GM18517 (cell line): ENCODE measurements around the gene CDHR1.
"Not testable (repeated sequence)": the region's sequence is repeated elsewhere in the genome, so short reads cannot be mapped to it uniquely, and the experiment has no call there.

Experiments used
- ATAC-seq: cut with Tn5 transposase; IDR thresholded peaks from one replicate; pipeline ENCODE4 v1.9.1; 2021; ENCODE audit warnings: mild to moderate bottlenecking, moderate library complexity; ENCODE audit not compliant: unreplicated experiment

CDHR1 gene

GRCh38 chr10:84173501-84173929 lies 20.8 kb upstream of the CDHR1 start, which contains the start of gene GPR15LG:
Gene GPR15LG (plus strand): TSS chr10:84173801. CDS start chr10:84173852, 51 bp downstream.
- no peak for ATAC-seq

GRCh38 chr10:84175436-84175835 lies 18.9 kb upstream of the CDHR1 start:
- no peak for ATAC-seq

GRCh38 chr10:84176351-84176750 lies 18.0 kb upstream of the CDHR1 start:
- ATAC-seq = no peak

GRCh38 chr10:84176836-84177474 lies 17.4 kb upstream of the CDHR1 start:
- ATAC-seq = no peak

GRCh38 chr10:84177541-84178141 lies 16.7 kb upstream of the CDHR1 start:
- ATAC-seq = peak; percentile 37

- no peak for ATAC-seq
These were observed 16.2 kb upstream of the CDHR1 start for GRCh38 chr10:84178160-84178609.

- peak; percentile 91 for ATAC-seq
These were observed 15.2 kb upstream of the CDHR1 start for GRCh38 chr10:84179059-84179710.

- not testable (repeated sequence) for ATAC-seq
These were observed 14.0 kb upstream of the CDHR1 start for GRCh38 chr10:84180386-84180785.

- no peak for ATAC-seq
These were observed 12.7 kb upstream of the CDHR1 start for GRCh38 chr10:84181631-84182030.

- no peak for ATAC-seq
These were observed 9.8 kb upstream of the CDHR1 start for GRCh38 chr10:84184517-84184916.

GRCh38 chr10:84185526-84186175 lies 8.7 kb upstream of the CDHR1 start:
- no peak for ATAC-seq

GRCh38 chr10:84188815-84189214 lies 5.5 kb upstream of the CDHR1 start:
- no peak for ATAC-seq

- ATAC-seq = no peak
These were observed 3.7 kb upstream of the CDHR1 start for GRCh38 chr10:84190621-84191020.

- no peak for ATAC-seq
These were observed 3.2 kb upstream of the CDHR1 start for GRCh38 chr10:84191106-84191505.

- no peak for ATAC-seq
These were observed 1.0 kb upstream of the CDHR1 start for GRCh38 chr10:84193327-84193726.

GRCh38 chr10:84193846-84194423 lies 402 bp upstream of the CDHR1 start:
- no peak for ATAC-seq

- no peak for ATAC-seq
These were observed 900 bp downstream of the CDHR1 start for GRCh38 chr10:84195044-84195830.

GRCh38 chr10:84196083-84196482 lies 1.7 kb downstream of the CDHR1 start:
- ATAC-seq = no peak

- no peak for ATAC-seq
These were observed 2.6 kb downstream of the CDHR1 start for GRCh38 chr10:84196941-84197340.

- ATAC-seq = no peak
These were observed 3.3 kb downstream of the CDHR1 start for GRCh38 chr10:84197643-84198042.
